NB4 (cell line): Measurements from ENCODE around the gene GATAD2B.

Experiments
- MAX ChIP-seq: IDR thresholded peaks from 2 replicates; pipeline ENCODE4 v1.6.1; 2011; ENCODE audit warnings: low read depth, low read length
- MYC ChIP-seq: IDR thresholded peaks from 2 replicates; pipeline ENCODE4 v1.6.1; 2011; ENCODE audit warnings: low read depth, low read length
- POLR2A ChIP-seq: IDR thresholded peaks from 2 replicates; pipeline ENCODE4 v1.6.1; 2011; ENCODE audit warnings: mild to moderate bottlenecking; ENCODE audit not compliant: insufficient read length; ENCODE audit errors: extremely low read depth
- TF ChIP-seq, protein P1 (sequence below): IDR thresholded peaks from one replicate; pipeline ENCODE4 v1.5.1; 2012; ENCODE audit warnings: low read depth, low read length

DNA sequence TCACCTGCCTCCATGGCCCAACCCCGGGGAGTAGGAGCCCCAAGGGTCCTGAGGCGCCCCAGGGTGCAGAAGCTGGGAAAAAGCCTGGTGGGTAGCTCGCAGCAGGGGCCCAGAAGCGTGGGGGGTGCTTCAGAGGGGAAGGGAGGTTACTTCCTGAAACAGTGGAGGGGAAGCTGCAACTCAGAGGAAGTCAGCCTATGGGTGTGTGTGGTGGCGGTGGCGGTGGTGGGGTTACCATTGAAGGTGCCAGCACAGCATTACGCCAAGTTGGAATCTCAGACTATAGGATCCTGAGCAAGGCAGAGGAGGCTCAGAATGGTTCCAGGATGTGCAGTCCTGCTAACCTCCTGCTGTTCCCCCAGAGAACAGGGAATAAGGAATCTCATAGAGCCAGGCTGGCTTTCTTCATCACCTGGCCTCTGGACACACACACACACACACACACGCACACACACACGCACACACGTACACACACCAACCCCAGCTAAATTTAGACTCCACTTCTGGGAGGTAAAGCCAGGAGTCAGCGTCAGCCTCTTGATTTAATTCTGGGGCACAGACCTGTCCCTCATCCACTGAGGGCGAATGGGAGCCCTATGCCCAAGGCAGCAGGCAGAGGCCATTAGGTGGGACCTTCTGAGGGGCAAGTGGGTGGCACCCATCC lies 22.5 kb upstream of the GATAD2B start:
- TF ChIP-seq, protein P1, sequence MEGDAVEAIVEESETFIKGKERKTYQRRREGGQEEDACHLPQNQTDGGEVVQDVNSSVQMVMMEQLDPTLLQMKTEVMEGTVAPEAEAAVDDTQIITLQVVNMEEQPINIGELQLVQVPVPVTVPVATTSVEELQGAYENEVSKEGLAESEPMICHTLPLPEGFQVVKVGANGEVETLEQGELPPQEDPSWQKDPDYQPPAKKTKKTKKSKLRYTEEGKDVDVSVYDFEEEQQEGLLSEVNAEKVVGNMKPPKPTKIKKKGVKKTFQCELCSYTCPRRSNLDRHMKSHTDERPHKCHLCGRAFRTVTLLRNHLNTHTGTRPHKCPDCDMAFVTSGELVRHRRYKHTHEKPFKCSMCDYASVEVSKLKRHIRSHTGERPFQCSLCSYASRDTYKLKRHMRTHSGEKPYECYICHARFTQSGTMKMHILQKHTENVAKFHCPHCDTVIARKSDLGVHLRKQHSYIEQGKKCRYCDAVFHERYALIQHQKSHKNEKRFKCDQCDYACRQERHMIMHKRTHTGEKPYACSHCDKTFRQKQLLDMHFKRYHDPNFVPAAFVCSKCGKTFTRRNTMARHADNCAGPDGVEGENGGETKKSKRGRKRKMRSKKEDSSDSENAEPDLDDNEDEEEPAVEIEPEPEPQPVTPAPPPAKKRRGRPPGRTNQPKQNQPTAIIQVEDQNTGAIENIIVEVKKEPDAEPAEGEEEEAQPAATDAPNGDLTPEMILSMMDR, result no peak
- TF ChIP-seq POLR2A (peak; percentile 15), MYC (peak; percentile 68), MAX (peak; percentile 48)
